Peyer's patch (tissue), 4 donors: ENCODE results near the gene EREG.

Experiments
- CTCF ChIP-seq, 6 experiments: fragments of 450-650 bp in 4 of 6; fragments of 200-600 bp in 2 of 6; sonication (generic) in 1 of 6; IDR thresholded peaks; one replicate each; pipeline ENCODE4 v1.5.1; 2017 to 2019; ENCODE audit warnings: antibody characterized with exemption in 6 of 6, mild to moderate bottlenecking in 3 of 6, moderate library complexity in 1 of 6
- POLR2A ChIP-seq, 2 donors: fragments of 450-650 bp; IDR thresholded peaks; one replicate each; pipeline ENCODE4 v1.5.1; 2017; ENCODE audit warnings: antibody characterized with exemption in 2 of 2, mild to moderate bottlenecking in 2 of 2, moderate library complexity in 2 of 2

- no peak for TF ChIP-seq CTCF (IDR thresholded peaks at IDR 0.05)
- no peak for TF ChIP-seq POLR2A (IDR thresholded peaks at IDR 0.05)
Observed at GRCh38 chr4:74423104-74423503, 58.2 kb downstream of the EREG start.
